ENCODE measurements around the gene KLK8. TPM values are rescaled to one million over a fixed set of nuclear protein-coding genes. Genes with fewer than 3 reads are reported as not detected.

KLK8 gene
- total and polyA plus RNA-seq, 5 experiments from 2014 or later = not detected

DNA sequence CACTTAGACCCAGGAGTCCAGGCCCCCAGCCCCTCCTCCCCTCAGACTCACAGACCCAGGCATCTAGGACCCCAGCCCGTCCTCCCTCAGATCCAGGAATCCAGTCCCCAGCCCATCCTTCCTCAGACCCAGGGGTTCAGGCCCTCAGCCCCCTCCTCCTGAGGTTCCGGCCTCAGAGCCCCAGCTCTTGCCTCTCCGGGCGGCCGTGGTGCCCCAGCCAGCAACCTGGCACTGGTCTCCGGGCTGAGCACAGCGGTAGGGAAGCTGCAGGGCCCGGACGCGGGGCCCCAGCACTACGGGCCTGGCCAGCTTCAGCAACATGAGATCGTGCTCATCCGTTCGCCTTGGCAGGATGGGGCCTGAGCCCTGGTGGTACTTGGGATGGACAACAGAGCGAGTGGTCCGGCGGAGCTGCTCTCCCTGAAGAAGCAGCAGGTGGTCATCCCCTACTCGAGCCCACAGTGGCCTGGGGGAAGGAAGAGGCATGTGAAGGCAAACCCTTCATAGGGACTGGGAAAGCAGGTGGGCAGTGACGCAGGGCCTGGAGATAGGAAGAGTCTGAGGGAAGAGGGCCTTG, 14.4 kb upstream of the KLK8 start:
- no peak for ATAC-seq
- peak in 1 of 10 donors; percentile 30 for DNase-seq
- POLR2A ChIA-PET = no interaction called here
- Mint-ChIP-seq H3K9me3 (peaks cover 0 to 2% (median 0%) of the 10 kb centered on the region in 9 donors), H3K36me3 (peaks cover 0 to 7% (median 5%) of the 10 kb centered on the region in 3 donors), H3K27ac (no peak overlapping the region), H3K4me1 (peaks cover 14 to 32% (median 21%) of the 10 kb centered on the region in 4 donors), H3K4me3 (peak overlapping the region in 4 of 10 donors; percentile 9 to 63 (median 40)), H3K27me3 (peaks cover 38 to 88% (median 69%) of the 10 kb centered on the region in 5 donors)

DNA sequence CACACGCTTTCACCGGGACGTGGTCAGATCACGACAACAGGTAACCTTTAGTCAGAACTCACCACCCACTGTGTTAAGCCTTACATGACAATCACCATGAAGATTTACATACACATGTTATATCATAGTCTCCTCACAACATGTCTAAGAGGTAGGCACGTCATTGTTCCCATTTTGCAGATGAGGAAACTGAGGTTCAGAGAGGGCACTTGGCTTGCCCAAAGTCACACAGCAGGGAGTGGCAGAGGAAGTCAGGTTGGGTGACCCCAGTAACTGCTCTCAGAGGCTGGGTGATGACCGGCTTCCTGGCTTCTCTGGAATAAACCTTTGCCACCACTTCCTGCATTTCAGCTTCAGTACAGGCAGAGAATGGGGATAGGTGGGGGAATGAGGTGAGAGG, 12.8 kb upstream of the KLK8 start:
- POLR2A ChIA-PET = no interaction called here
- H3K9me3 Mint-ChIP-seq = peaks cover 0 to 2% (median 0%) of the 10 kb centered on the region in 9 donors
- DNase-seq (no peak), ATAC-seq (no peak)
- peaks cover 12 to 24% (median 19%) of the 10 kb centered on the region in 4 donors for H3K4me1 Mint-ChIP-seq
- peaks cover 0 to 7% (median 5%) of the 10 kb centered on the region in 3 donors for H3K36me3 Mint-ChIP-seq
- no peak overlapping the region for H3K27ac Mint-ChIP-seq
- peaks cover 41 to 90% (median 76%) of the 10 kb centered on the region in 5 donors for H3K27me3 Mint-ChIP-seq
- H3K4me3 Mint-ChIP-seq = no peak overlapping the region

DNA sequence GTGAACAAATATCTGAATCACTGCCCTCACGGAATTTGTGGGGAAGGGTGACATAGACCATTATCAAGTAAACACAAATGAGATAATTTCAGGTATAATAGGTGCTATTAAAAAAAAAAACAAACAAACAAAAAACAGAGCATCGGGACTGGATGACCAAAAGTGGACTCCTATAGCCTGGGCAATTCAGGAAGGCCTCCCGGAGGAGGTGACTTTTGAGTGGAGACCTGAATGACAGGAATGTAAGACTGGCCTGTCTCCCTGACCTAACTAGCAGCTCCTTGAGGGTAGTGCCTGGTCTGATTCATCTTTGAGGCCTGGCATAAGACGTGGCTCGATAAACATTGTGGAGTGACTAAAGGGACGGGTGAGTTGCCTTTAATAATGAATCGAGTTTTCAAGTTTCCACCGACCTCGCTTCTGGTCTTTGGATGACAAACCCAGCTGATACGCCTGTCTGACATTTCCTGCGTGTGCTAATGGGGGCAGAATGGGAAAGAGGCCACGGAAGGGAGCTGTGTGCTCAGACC, 11.3 kb upstream of the KLK8 start:
- Mint-ChIP-seq H3K36me3 (peaks cover 0 to 7% (median 0%) of the 10 kb centered on the region in 3 donors), H3K27me3 (peaks cover 38 to 84% (median 69%) of the 10 kb centered on the region in 5 donors), H3K27ac (no peak overlapping the region), H3K4me1 (peaks cover 5 to 13% (median 9%) of the 10 kb centered on the region in 4 donors), H3K9me3 (peaks cover 0 to 2% (median 0%) of the 10 kb centered on the region in 9 donors), H3K4me3 (no peak overlapping the region)
- POLR2A ChIA-PET = no interaction called here
- DNase-seq = no peak
- no peak for ATAC-seq

GRCh38 chr19:51010066-51010795, 8.8 kb upstream of the KLK8 start:
- no peak overlapping the region for H3K4me3 Mint-ChIP-seq
- ATAC-seq = no peak
- H3K36me3 Mint-ChIP-seq = no peaks in the 10 kb centered on the region

GRCh38 chr19:51009061-51009891, 7.9 kb upstream of the KLK8 start:
- Mint-ChIP-seq H3K27me3 (peaks cover 30 to 59% (median 51%) of the 10 kb centered on the region in 5 donors), H3K36me3 (no peaks in the 10 kb centered on the region)
- no peak for ATAC-seq

More at GRCh38 chr19:51010066-51010795, 8.8 kb upstream of the KLK8 start:
- Mint-ChIP-seq H3K9me3 (no peaks in the 10 kb centered on the region), H3K27ac (no peak overlapping the region), H3K4me1 (no peaks in the 10 kb centered on the region), H3K27me3 (peaks cover 33 to 68% (median 56%) of the 10 kb centered on the region in 5 donors)
- peak in 1 of 10 donors; percentile 8 for DNase-seq
- POLR2A ChIA-PET = no interaction called here

DNA sequence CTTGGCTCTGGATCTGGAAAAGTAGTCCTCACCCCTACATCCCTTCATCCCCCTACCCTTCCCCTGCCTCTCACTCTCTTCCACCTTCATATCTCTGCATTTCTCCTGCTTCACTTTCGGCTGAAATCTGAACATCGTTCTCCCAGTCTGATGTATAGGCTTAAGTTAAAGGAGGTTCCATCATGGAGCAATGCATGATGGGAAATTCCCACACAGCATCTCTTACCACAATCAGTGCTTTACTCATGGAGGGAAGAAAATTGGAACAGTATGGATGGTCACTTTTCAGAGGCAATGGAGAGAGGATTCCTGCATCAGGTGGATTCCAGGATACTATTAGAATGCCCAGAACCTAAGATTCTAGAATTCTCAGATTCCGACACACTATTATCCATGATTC, 6.1 kb upstream of the KLK8 start:
- H3K4me1 Mint-ChIP-seq = no peaks in the 10 kb centered on the region
- POLR2A ChIA-PET = interaction anchor here (0.7 kb wide), 1 partner anchor 359 kb away, joined by 3 read pairs; no protein-coding TSS in a partner anchor
- no peaks in the 10 kb centered on the region for H3K36me3 Mint-ChIP-seq
- H3K4me3 Mint-ChIP-seq = no peak overlapping the region
- ATAC-seq (no peak), DNase-seq (peak in 1 of 10 donors; percentile 6)
- H3K9me3 Mint-ChIP-seq = no peaks in the 10 kb centered on the region
- H3K27ac Mint-ChIP-seq = no peak overlapping the region
- peaks cover 25 to 59% (median 50%) of the 10 kb centered on the region in 5 donors for H3K27me3 Mint-ChIP-seq

More at GRCh38 chr19:51009061-51009891, 7.9 kb upstream of the KLK8 start:
- Mint-ChIP-seq H3K4me1 (no peaks in the 10 kb centered on the region), H3K27ac (peak overlapping the region in 1 of 10 donors; percentile 42), H3K9me3 (no peaks in the 10 kb centered on the region), H3K4me3 (no peak overlapping the region)
- POLR2A ChIA-PET = no interaction called here
- peak in 1 of 10 donors; percentile 53 for DNase-seq

DNA sequence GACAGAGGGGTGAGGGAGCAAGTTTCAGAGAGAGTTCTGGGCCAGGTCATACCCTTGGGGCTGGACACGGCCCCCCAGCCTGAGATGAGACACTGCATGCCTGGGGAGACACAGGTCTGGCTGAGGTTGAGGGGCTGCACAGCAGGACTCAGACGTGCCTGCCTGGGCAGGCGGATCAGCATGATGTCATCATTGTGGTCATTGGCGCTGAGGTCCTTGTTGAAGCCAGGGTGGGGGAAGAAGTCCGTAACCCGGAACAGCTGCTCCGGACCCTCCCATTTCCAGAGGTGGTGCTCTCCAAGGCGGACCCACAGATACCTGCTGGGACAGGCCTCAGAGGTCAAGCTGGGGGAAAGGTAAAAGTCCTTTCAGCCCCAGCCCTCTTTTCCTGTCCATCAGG, 5.0 kb upstream of the KLK8 start:
- POLR2A ChIA-PET = no interaction called here
- H3K4me1 Mint-ChIP-seq = peaks cover 0 to 3% (median 0%) of the 10 kb centered on the region in 4 donors
- no peak overlapping the region for H3K4me3 Mint-ChIP-seq
- no peak overlapping the region for H3K27ac Mint-ChIP-seq
- DNase-seq = no peak
- peaks cover 28 to 65% (median 53%) of the 10 kb centered on the region in 5 donors for H3K27me3 Mint-ChIP-seq
- no peaks in the 10 kb centered on the region for H3K9me3 Mint-ChIP-seq
- no peak for ATAC-seq
- H3K36me3 Mint-ChIP-seq = no peaks in the 10 kb centered on the region

GRCh38 chr19:51005248-51005647, 3.8 kb upstream of the KLK8 start:
- Mint-ChIP-seq H3K36me3 (no peaks in the 10 kb centered on the region), H3K27ac (no peak overlapping the region), H3K4me1 (peaks cover 0 to 5% (median 0%) of the 10 kb centered on the region in 4 donors), H3K27me3 (peaks cover 27 to 67% (median 52%) of the 10 kb centered on the region in 5 donors), H3K9me3 (no peaks in the 10 kb centered on the region), H3K4me3 (no peak overlapping the region)
- DNase-seq (no peak), ATAC-seq (no peak)
- POLR2A ChIA-PET = no interaction called here

GRCh38 chr19:51003316-51003715, 1.9 kb upstream of the KLK8 start:
- Mint-ChIP-seq H3K4me3 (no peak overlapping the region), H3K36me3 (peaks cover 0 to 2% (median 0%) of the 10 kb centered on the region in 3 donors), H3K4me1 (peaks cover 0 to 5% (median 0%) of the 10 kb centered on the region in 4 donors), H3K9me3 (no peaks in the 10 kb centered on the region), H3K27ac (no peak overlapping the region), H3K27me3 (peaks cover 31 to 69% (median 60%) of the 10 kb centered on the region in 5 donors)
- POLR2A ChIA-PET = no interaction called here
- ATAC-seq (no peak), DNase-seq (no peak)

GRCh38 chr19:51002542-51003311, 1.3 kb upstream of the KLK8 start:
- H3K27ac Mint-ChIP-seq = no peak overlapping the region
- POLR2A ChIA-PET = no interaction called here
- no peaks in the 10 kb centered on the region for H3K9me3 Mint-ChIP-seq
- ATAC-seq (peak in 1 of 2 donors; percentile 16), DNase-seq (peak in 2 of 10 donors; percentile 14 to 19)
- H3K4me1 Mint-ChIP-seq = peaks cover 0 to 5% (median 0%) of the 10 kb centered on the region in 4 donors
- H3K27me3 Mint-ChIP-seq = peaks cover 34 to 75% (median 64%) of the 10 kb centered on the region in 5 donors
- peak overlapping the region in 2 of 10 donors; percentile 8 to 28 for H3K4me3 Mint-ChIP-seq
- H3K36me3 Mint-ChIP-seq = peaks cover 0 to 2% (median 0%) of the 10 kb centered on the region in 3 donors

- Mint-ChIP-seq H3K4me1 (peaks cover 0 to 5% (median 0%) of the 10 kb centered on the region in 4 donors), H3K9me3 (no peaks in the 10 kb centered on the region), H3K36me3 (peaks cover 0 to 2% (median 0%) of the 10 kb centered on the region in 3 donors), H3K27me3 (peaks cover 31 to 80% (median 59%) of the 10 kb centered on the region in 5 donors), H3K27ac (no peak overlapping the region), H3K4me3 (no peak overlapping the region)
- ATAC-seq (no peak), DNase-seq (no peak)
- POLR2A ChIA-PET = no interaction called here
Observed at GRCh38 chr19:51002089-51002532, 707 bp upstream of the KLK8 start.

DNA sequence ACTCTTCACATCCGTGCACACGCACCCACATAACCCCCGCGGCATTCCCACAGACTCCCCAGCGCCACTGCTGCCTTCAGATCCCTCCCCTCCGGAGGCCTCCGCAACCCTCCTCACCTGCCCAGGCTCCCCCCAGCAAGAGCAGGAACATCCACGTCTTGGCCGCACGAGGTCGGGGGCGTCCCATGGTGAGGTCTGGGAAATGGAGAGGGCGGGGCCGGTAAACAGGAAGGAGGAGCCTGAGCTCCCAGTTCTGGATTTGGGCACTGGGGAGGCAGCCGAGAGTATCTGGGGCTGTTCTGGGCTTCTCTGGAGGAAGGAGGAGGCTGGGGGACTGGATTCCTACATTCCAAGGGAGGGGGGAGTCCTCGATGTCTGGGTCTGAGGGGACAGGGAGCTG, 423 bp downstream of the KLK8 start:
- no peak overlapping the region for H3K27ac Mint-ChIP-seq

More for the DNA sequence above, 423 bp downstream of the KLK8 start:
- H3K9me3 Mint-ChIP-seq = no peaks in the 10 kb centered on the region
- peaks cover 30 to 80% (median 59%) of the 10 kb centered on the region in 5 donors for H3K27me3 Mint-ChIP-seq
- ATAC-seq = no peak
- no peak for DNase-seq
- H3K4me1 Mint-ChIP-seq = peaks cover 0 to 5% (median 0%) of the 10 kb centered on the region in 4 donors
- H3K36me3 Mint-ChIP-seq = peaks cover 0 to 2% (median 0%) of the 10 kb centered on the region in 3 donors
- POLR2A ChIA-PET = no interaction called here
- no peak overlapping the region for H3K4me3 Mint-ChIP-seq
